Measurements from ENCODE around the gene SEC24B. TPM values are rescaled to one million over a fixed set of nuclear protein-coding genes. Genes with fewer than 3 reads are reported as not detected.

SEC24B gene
- total RNA-seq, 2 donors from 2014 or later: 42.5 to 48.6 TPM

GRCh38 chr4:109486007-109486406, 52.4 kb downstream of the SEC24B start:
- Mint-ChIP-seq H3K36me3 (ENCODE audit: low read depth) (peaks cover 28% of the 10 kb centered on the region), H3K27me3 (ENCODE audit: insufficient read depth) (no peaks in the 10 kb centered on the region), H3K27ac (no peak overlapping the region), H3K4me3 (no peak overlapping the region), H3K4me1 (peaks cover 17% of the 10 kb centered on the region), H3K9me3 (no peaks in the 10 kb centered on the region)
- 100% methylated on average over 1 of the region's 1 CpG for WGBS, 2 experiments (ENCODE audit: insufficient coverage in 1 of 2, insufficient read length in 1 of 2)
- H3K4me1 ChIP-seq (ENCODE audit: control insufficient read depth, insufficient read depth, low read length): peaks cover 6% of the 10 kb centered on the region
- peaks cover 52% of the 10 kb centered on the region for H3K36me3 ChIP-seq (ENCODE audit: control insufficient read depth, insufficient read depth, low read length)
- H3K27ac ChIP-seq (ENCODE audit: low read depth, low read length): no peak overlapping the region
- no peak overlapping the region for H3K4me3 ChIP-seq (ENCODE audit: low read length)
- no peak for TF ChIP-seq CTCF (conservative IDR thresholded peaks at IDR 0.05)
- H3K27me3 ChIP-seq (ENCODE audit: control insufficient read depth, insufficient read depth, low read length, poor library complexity, severe bottlenecking): no peaks in the 10 kb centered on the region
- no peak overlapping the region for H3K9ac ChIP-seq (ENCODE audit: extremely low read depth, low read length, poor library complexity, severe bottlenecking)
- H3K9me3 ChIP-seq (ENCODE audit: control insufficient read depth, low read length): no peaks in the 10 kb centered on the region
- no peak for DNase-seq

DNA sequence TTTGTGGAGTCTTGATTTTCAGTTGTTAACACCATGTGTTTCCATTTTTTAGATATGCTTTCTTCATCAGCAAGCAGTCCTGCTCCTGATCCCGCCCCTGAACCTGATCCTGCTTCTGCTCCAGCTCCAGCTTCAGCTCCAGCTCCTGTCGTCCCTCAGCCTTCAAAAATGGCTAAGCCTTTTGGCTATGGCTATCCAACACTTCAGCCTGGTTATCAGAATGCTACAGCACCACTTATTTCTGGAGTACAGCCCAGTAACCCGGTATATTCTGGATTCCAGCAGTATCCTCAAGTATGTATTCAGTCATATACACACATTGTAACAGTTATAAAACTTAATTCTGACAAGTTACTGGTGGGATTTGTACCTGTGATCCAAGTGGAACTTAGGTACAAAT, 60.9 kb downstream of the SEC24B start:
- Histone ChIP-seq H3K9ac (ENCODE audit: extremely low read depth, low read length, poor library complexity, severe bottlenecking) (no peak overlapping the region), H3K4me3 (ENCODE audit: low read length) (no peak overlapping the region), H3K4me1 (ENCODE audit: control insufficient read depth, insufficient read depth, low read length) (no peaks in the 10 kb centered on the region), H3K36me3 (ENCODE audit: control insufficient read depth, insufficient read depth, low read length) (peaks cover 81% of the 10 kb centered on the region), H3K27ac (ENCODE audit: low read depth, low read length) (no peak overlapping the region), H3K27me3 (ENCODE audit: control insufficient read depth, insufficient read depth, low read length, poor library complexity, severe bottlenecking) (no peaks in the 10 kb centered on the region), H3K9me3 (ENCODE audit: control insufficient read depth, low read length) (no peaks in the 10 kb centered on the region)
- Mint-ChIP-seq H3K27me3 (ENCODE audit: insufficient read depth) (no peaks in the 10 kb centered on the region), H3K4me3 (no peak overlapping the region), H3K36me3 (ENCODE audit: low read depth) (peaks cover 67% of the 10 kb centered on the region), H3K9me3 (no peaks in the 10 kb centered on the region), H3K27ac (no peak overlapping the region), H3K4me1 (no peaks in the 10 kb centered on the region)
- no peak for DNase-seq
- WGBS, 2 experiments (ENCODE audit: insufficient coverage in 1 of 2, insufficient read length in 1 of 2): 88 to 94% methylated on average over 2 to 3 of the region's 3 CpGs
- TF ChIP-seq CTCF (conservative IDR thresholded peaks at IDR 0.05): no peak

- Histone ChIP-seq H3K9ac (ENCODE audit: extremely low read depth, low read length, poor library complexity, severe bottlenecking) (no peak overlapping the region), H3K9me3 (ENCODE audit: control insufficient read depth, low read length) (no peaks in the 10 kb centered on the region), H3K36me3 (ENCODE audit: control insufficient read depth, insufficient read depth, low read length) (peaks cover 80% of the 10 kb centered on the region), H3K27ac (ENCODE audit: low read depth, low read length) (no peak overlapping the region), H3K4me3 (ENCODE audit: low read length) (no peak overlapping the region), H3K4me1 (ENCODE audit: control insufficient read depth, insufficient read depth, low read length) (no peaks in the 10 kb centered on the region), H3K27me3 (ENCODE audit: control insufficient read depth, insufficient read depth, low read length, poor library complexity, severe bottlenecking) (no peaks in the 10 kb centered on the region)
- H3K4me1 Mint-ChIP-seq: no peaks in the 10 kb centered on the region
- no peak overlapping the region for H3K27ac Mint-ChIP-seq
- H3K36me3 Mint-ChIP-seq (ENCODE audit: low read depth): peaks cover 70% of the 10 kb centered on the region
- 96 to 100% methylated on average over 7 of the region's 7 CpGs for WGBS, 2 experiments (ENCODE audit: insufficient coverage in 1 of 2, insufficient read length in 1 of 2)
- no peak overlapping the region for H3K4me3 Mint-ChIP-seq
- no peak for DNase-seq
- no peak for TF ChIP-seq CTCF (conservative IDR thresholded peaks at IDR 0.05)
- H3K9me3 Mint-ChIP-seq: no peaks in the 10 kb centered on the region
- H3K27me3 Mint-ChIP-seq (ENCODE audit: insufficient read depth): no peaks in the 10 kb centered on the region
Observed at GRCh38 chr4:109495514-109495913, 61.9 kb downstream of the SEC24B start.

All from endodermal cell (in vitro differentiated cells).